Glutamatergic neuron (in vitro differentiated cells): ENCODE data around the gene FANCI. TPM values are rescaled to one million over a fixed set of nuclear protein-coding genes. Genes with fewer than 3 reads are reported as not detected.
A peak's percentile ranks its signal among the peaks of the same experiment; 100 is the strongest.

ENCODE experiments used
- DNase-seq: peaks from one replicate; pipeline ENCODE4 v3.0.0; 2022
- H3K27ac Mint-ChIP-seq: one replicate; pipeline ENCODE4 v1.8.0; 2020; ENCODE audit warnings: mild to moderate bottlenecking, mixed read lengths, inconsistent platforms; ENCODE audit not compliant: unreplicated experiment
- H3K27me3 Mint-ChIP-seq: one replicate; pipeline ENCODE4 v1.8.0; 2020; ENCODE audit warnings: mild to moderate bottlenecking, moderate library complexity, mixed read lengths, inconsistent platforms; ENCODE audit not compliant: unreplicated experiment
- H3K36me3 Mint-ChIP-seq: one replicate; pipeline ENCODE4 v1.8.0; 2020; ENCODE audit warnings: mild to moderate bottlenecking, mixed read lengths, inconsistent platforms; ENCODE audit not compliant: unreplicated experiment
- H3K4me1 Mint-ChIP-seq: one replicate; pipeline ENCODE4 v1.8.0; 2020; ENCODE audit warnings: mild to moderate bottlenecking, low read depth, mixed read lengths, inconsistent platforms; ENCODE audit not compliant: unreplicated experiment
- H3K4me3 Mint-ChIP-seq: one replicate; pipeline ENCODE4 v1.8.0; 2020; ENCODE audit warnings: mild to moderate bottlenecking, mixed read lengths, inconsistent platforms; ENCODE audit not compliant: unreplicated experiment
- H3K9me3 Mint-ChIP-seq: one replicate; pipeline ENCODE4 v1.8.0; 2020; ENCODE audit warnings: mild to moderate bottlenecking, moderate library complexity, mixed read lengths, inconsistent platforms; ENCODE audit not compliant: unreplicated experiment
- total RNA-seq: library from RNA; stranded (reverse); fragmentation: NEBNext Ultra II Directional; extraction: Animal tissue kit (Norgen Biotek cat#: 25700); gene quantifications from one replicate; pipeline ENCODE4 v1.2.1, GENCODE V29; 2021; ENCODE audit not compliant: unreplicated experiment
- TF ChIP-seq, protein P1 (sequence below): fragments of 200-600 bp; sonication (generic); IDR thresholded peaks from one replicate; pipeline ENCODE4 v1.5.0; 2021; ENCODE audit not compliant: partially characterized antibody, unreplicated experiment

FANCI gene
- total RNA-seq, 1 donor from 2014 or later = 15.8 TPM

- DNase-seq = no peak
- H3K9me3 Mint-ChIP-seq = peaks cover 5% of the 10 kb centered on the region
- H3K36me3 Mint-ChIP-seq = no peaks in the 10 kb centered on the region
- H3K27me3 Mint-ChIP-seq = peaks cover 33% of the 10 kb centered on the region
- TF ChIP-seq, protein P1, sequence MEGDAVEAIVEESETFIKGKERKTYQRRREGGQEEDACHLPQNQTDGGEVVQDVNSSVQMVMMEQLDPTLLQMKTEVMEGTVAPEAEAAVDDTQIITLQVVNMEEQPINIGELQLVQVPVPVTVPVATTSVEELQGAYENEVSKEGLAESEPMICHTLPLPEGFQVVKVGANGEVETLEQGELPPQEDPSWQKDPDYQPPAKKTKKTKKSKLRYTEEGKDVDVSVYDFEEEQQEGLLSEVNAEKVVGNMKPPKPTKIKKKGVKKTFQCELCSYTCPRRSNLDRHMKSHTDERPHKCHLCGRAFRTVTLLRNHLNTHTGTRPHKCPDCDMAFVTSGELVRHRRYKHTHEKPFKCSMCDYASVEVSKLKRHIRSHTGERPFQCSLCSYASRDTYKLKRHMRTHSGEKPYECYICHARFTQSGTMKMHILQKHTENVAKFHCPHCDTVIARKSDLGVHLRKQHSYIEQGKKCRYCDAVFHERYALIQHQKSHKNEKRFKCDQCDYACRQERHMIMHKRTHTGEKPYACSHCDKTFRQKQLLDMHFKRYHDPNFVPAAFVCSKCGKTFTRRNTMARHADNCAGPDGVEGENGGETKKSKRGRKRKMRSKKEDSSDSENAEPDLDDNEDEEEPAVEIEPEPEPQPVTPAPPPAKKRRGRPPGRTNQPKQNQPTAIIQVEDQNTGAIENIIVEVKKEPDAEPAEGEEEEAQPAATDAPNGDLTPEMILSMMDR = peak; percentile 38
- no peak overlapping the region for H3K4me3 Mint-ChIP-seq
- H3K4me1 Mint-ChIP-seq = peaks cover 11% of the 10 kb centered on the region
- no peak overlapping the region for H3K27ac Mint-ChIP-seq
Observed at GRCh38 chr15:89356634-89357298, 113.0 kb downstream of the FANCI start.

GRCh38 chr15:89358435-89358754, 114.6 kb downstream of the FANCI start:
- peaks cover 35% of the 10 kb centered on the region for H3K27me3 Mint-ChIP-seq
- H3K4me1 Mint-ChIP-seq = peaks cover 11% of the 10 kb centered on the region
- H3K4me3 Mint-ChIP-seq = peak overlapping the region; percentile 76

GRCh38 chr15:89358755-89359439, 115.1 kb downstream of the FANCI start:
- H3K4me1 Mint-ChIP-seq = peaks cover 11% of the 10 kb centered on the region
- DNase-seq = peak; percentile 88
- H3K4me3 Mint-ChIP-seq = peak overlapping the region; percentile 76
- TF ChIP-seq, protein P1 = peak; percentile 100
- H3K27ac Mint-ChIP-seq = no peak overlapping the region
- H3K9me3 Mint-ChIP-seq = peaks cover 10% of the 10 kb centered on the region
- H3K36me3 Mint-ChIP-seq = no peaks in the 10 kb centered on the region
- peaks cover 32% of the 10 kb centered on the region for H3K27me3 Mint-ChIP-seq

More at GRCh38 chr15:89358435-89358754, 114.6 kb downstream of the FANCI start:
- Mint-ChIP-seq H3K9me3 (peaks cover 9% of the 10 kb centered on the region), H3K27ac (no peak overlapping the region), H3K36me3 (no peaks in the 10 kb centered on the region)
- TF ChIP-seq, protein P1 = no peak
- no peak for DNase-seq

DNA sequence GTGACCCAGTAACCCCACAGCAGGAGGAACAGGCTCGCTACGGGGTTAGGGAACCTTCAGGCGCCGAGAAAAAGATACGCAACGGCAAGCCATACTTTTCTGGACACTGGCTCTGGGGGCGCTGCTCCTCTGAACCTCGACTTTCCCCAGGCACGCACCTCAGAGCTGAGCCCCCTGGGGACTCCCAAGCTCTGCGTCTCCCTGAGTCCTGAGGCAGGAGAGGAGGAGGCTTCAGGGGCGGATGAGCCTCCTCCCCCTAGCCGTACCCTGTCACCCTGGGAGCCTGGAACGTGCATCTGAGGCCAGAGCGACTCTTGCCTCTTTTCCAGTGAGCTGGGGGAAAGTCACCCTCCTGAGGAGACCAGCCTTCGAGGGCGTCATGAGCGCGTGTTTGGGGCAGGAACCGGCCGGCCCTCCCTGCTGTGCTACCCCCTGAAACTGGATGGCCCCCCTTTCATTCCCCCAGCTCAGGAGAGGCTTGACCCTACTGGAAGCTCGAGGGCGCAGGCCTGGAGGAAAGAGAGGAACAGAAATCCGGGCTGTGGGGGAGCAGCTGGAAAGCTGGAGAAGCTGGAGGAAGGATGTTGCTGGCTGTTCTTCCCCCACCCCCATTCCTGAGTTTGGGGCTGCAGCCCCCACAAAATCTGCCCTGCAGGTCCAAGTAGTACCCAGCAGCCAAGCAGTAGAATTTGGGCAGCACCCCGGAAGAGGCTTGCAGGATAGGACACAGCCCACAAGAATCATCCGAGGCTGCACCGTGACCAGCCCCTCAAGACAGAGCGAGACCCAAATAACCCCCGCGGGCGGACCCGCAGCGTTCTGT, 115.9 kb downstream of the FANCI start:
- peak overlapping the region; percentile 46 for H3K4me3 Mint-ChIP-seq
- peaks cover 4% of the 10 kb centered on the region for H3K36me3 Mint-ChIP-seq
- DNase-seq = no peak
- H3K9me3 Mint-ChIP-seq = peaks cover 14% of the 10 kb centered on the region
- H3K27me3 Mint-ChIP-seq = peaks cover 34% of the 10 kb centered on the region
- H3K27ac Mint-ChIP-seq = no peak overlapping the region
- H3K4me1 Mint-ChIP-seq = peaks cover 17% of the 10 kb centered on the region
- TF ChIP-seq, protein P1 = no peak
